IgD-negative memory B cell (primary cell): ENCODE data around the gene VIL1. TPM values are rescaled to one million over a fixed set of nuclear protein-coding genes. Genes with fewer than 3 reads are reported as not detected.

Experiments used
- H3K27ac Mint-ChIP-seq, 3 donors: one replicate each; pipeline ENCODE4 v1.8.0; 2020 to 2022; ENCODE audit warnings: mild to moderate bottlenecking in 3 of 3, mixed read lengths in 3 of 3, moderate library complexity in 1 of 3
- H3K27me3 Mint-ChIP-seq: one replicate; pipeline ENCODE4 v1.8.0; 2021; ENCODE audit warnings: mixed read lengths
- H3K36me3 Mint-ChIP-seq: one replicate; pipeline ENCODE4 v1.8.0; 2020; ENCODE audit warnings: mild to moderate bottlenecking, mixed read lengths
- H3K4me1 Mint-ChIP-seq, 3 donors: one replicate each; pipeline ENCODE4 v1.8.0; 2020 to 2022; ENCODE audit warnings: mixed read lengths in 3 of 3, mild to moderate bottlenecking in 1 of 3
- H3K4me3 Mint-ChIP-seq, 4 donors: one replicate each; pipeline ENCODE4 v1.8.0; 2020 to 2022; ENCODE audit warnings: mild to moderate bottlenecking in 4 of 4, mixed read lengths in 4 of 4, moderate library complexity in 3 of 4
- H3K9me3 Mint-ChIP-seq, 3 donors: one replicate each; pipeline ENCODE4 v1.8.0; 2020 to 2021; ENCODE audit warnings: mixed read lengths in 3 of 3, mild to moderate bottlenecking in 1 of 3
- polyA plus RNA-seq: library from polyadenylated mRNA; unstranded; fragments of 300-500 nt; fragmentation: Illumina TruSeq; gene quantifications from one replicate; pipeline ENCODE4 v1.2.3, GENCODE V29; 2021

The VIL1 gene
- polyA plus RNA-seq, 1 donor from 2014 or later: 0.28 TPM

DNA sequence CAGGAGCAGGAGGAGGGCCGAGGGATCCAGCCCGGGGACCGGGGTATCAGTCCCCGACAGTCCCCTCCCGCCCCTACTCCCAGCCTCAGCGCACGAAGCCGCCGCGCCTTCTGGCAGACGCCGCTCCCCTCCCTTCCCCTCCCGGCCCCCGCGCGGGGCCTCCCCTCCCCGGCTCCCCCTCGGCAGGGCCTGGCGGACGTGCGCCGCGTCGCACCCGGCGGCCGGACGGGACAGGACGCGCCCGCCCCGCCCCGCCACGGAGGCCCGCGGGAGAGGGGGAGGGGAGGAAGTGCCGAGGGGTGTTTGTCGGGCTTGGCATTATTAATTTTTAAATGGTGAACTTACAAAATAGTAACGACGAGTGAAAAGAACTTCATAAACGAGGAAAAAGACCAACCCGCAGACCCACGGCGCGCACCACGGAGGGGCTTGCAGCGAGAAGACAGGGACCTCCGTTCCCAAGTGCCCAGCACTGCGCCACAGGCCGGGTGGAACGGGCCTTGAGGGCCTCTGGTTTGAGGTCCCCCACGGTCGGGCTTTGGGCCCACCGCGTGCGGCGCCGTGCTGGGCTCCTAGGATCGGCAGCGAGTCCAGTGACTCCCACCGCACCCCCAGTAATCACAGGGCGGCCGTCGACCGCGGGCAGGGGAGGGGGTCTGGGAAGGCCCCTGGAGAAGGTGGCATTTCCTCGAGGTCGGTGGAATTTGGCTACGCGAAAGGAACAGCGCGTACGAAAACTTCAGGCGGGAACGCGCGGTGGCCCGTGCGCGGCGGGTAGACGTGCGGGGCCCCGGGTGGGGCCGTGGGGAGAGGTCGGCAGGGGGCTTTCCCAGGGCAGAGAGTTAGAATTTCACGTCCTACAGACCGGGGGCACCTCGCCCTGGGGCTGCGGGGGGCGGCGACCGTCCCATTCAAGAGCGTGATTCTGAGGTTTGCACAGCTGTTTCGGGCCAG is 20.2 kb upstream of the VIL1 start:
- Mint-ChIP-seq H3K9me3 (no peaks in the 10 kb centered on the region), H3K27ac (peak overlapping the region; percentile 96 to 100 (median 99)), H3K36me3 (no peaks in the 10 kb centered on the region), H3K4me3 (peak overlapping the region; percentile 94 to 100 (median 100)), H3K27me3 (no peaks in the 10 kb centered on the region), H3K4me1 (peaks cover 22 to 31% (median 26%) of the 10 kb centered on the region in 3 donors)

- Mint-ChIP-seq H3K9me3 (no peaks in the 10 kb centered on the region), H3K27ac (peak within 1 kb of the TSS; percentile 94 to 100 (median 95)), H3K36me3 (no peaks in the 10 kb centered on the region), H3K27me3 (no peaks in the 10 kb centered on the region), H3K4me1 (peaks cover 23 to 36% (median 33%) of the 10 kb centered on the region in 3 donors), H3K4me3 (peak within 1 kb of the TSS; percentile 92 to 100 (median 96))
Observed at GRCh38 chr2:218399391-218400166, 19.3 kb upstream of the VIL1 start, which contains the start of gene CTDSP1. CTDSP1 (plus strand) TSS chr2:218399868; CDS start chr2:218400091, 223 bp downstream.

DNA sequence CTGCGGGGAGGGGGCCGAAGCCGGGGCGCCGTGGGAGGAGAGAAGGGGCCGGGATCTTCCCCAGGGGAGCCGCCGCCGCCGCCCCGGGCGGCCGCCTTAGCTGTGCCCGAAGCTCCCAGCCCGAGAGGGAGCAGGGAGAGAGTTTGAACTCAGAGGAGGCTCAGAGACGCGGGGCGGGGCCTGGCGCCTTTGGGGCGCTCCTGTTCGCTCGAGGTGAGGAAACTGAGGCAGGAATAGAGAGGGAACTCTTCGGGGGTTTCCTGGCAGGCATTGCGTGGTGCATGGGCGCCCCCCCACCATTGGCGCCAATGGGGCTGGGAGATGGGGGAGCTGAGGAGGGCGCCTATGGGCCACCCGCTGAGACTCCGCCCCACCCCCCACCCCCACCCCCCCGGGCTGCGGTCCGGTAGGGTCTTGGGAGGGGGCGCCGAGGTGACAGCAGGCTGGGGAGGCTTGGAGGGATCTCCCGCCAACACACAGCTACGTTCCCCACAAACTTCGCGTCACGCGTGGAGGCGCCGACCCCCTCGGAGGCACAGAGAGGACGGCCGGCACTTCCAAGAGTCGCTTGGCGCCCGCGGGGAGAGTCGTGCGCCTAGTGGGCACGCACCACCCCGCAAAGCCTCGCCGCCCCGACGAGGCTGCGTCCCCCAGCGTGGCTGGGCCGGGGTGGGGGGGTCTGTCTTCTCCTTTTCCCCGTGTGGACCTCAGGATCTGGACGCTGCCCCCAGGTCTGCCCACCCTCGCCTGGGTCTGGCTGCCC is 18.6 kb upstream of the VIL1 start:
- H3K27ac Mint-ChIP-seq: peak overlapping the region; percentile 83 to 100 (median 95)
- no peaks in the 10 kb centered on the region for H3K9me3 Mint-ChIP-seq
- no peaks in the 10 kb centered on the region for H3K36me3 Mint-ChIP-seq
- peaks cover 20 to 36% (median 33%) of the 10 kb centered on the region in 3 donors for H3K4me1 Mint-ChIP-seq
- peak overlapping the region; percentile 92 to 100 (median 96) for H3K4me3 Mint-ChIP-seq
- no peaks in the 10 kb centered on the region for H3K27me3 Mint-ChIP-seq

DNA sequence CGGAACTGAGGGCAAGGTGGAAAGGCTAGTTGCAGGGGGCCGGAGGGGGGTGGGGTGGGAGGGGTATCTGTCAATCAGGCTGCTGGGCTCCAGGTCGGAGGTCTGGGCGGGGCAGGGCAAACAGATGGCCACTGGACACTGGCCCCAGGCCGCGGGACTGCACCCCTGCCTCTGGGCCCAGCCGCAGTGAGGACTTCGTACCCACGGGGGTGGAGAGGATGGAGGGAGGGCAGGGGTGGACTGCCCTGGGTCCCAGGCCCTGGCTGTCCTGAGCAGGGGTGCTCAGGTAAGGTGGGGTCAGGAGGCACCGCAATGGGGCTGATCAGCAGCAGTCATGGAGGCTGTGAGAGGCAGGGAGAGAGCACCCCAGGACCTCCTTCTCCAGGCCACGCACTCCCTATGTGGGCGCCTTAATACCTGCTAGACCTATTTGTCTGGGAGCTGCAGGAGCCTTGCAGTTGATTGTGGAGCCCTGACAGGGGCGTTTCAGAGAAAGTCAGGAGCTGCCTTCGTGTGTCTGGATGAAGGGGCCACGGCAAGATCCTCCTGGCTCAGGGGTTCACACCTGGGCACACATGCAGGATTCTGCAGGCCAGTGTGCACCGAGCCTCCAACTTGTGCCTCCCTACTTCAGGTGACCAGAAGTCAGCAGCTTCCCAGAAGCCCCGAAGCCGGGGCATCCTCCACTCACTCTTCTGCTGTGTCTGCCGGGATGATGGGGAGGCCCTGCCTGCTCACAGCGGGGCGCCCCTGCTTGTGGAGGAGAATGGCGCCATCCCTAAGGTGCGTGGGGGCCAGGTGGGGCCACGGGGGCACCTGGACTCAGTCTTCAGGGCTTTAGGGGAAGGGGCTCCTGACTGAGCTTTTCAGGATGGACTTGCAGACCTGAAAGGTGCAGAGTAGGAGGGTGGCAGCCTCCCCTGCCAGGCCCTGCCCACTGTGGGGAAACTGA is 17.7 kb upstream of the VIL1 start:
- Mint-ChIP-seq H3K27me3 (no peaks in the 10 kb centered on the region), H3K27ac (peak overlapping the region; percentile 57 to 100 (median 73)), H3K9me3 (no peaks in the 10 kb centered on the region), H3K36me3 (no peaks in the 10 kb centered on the region), H3K4me1 (peaks cover 21 to 36% (median 32%) of the 10 kb centered on the region in 3 donors), H3K4me3 (peak overlapping the region; percentile 81 to 95 (median 88))

DNA sequence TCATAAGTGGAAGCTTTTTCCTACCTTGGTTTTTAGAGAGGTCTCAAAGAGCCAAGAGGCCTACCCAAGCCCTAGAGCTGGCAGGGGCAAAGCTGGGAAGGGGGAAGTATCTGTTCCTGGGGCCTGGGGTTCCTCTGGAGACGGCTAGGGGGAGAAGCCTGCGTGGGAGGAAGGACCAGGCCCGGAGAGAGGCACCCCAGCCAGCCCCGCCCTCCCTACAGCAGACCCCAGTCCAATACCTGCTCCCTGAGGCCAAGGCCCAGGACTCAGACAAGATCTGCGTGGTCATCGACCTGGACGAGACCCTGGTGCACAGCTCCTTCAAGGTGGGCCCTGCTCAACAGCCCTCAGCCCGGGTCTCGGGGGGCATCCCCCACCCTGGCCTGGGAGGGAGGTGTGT is 17.0 kb upstream of the VIL1 start:
- Mint-ChIP-seq H3K9me3 (no peaks in the 10 kb centered on the region), H3K27ac (peak overlapping the region in 2 of 3 donors; percentile 73 to 100), H3K4me3 (peak overlapping the region; percentile 81 to 95 (median 88)), H3K4me1 (peaks cover 19 to 34% (median 25%) of the 10 kb centered on the region in 3 donors), H3K36me3 (no peaks in the 10 kb centered on the region), H3K27me3 (no peaks in the 10 kb centered on the region)

GRCh38 chr2:218402491-218402901 is 16.4 kb upstream of the VIL1 start:
- Mint-ChIP-seq H3K27ac (peak overlapping the region in 2 of 3 donors; percentile 63 to 68), H3K4me3 (peak overlapping the region in 2 of 4 donors; percentile 54 to 83), H3K9me3 (no peaks in the 10 kb centered on the region), H3K36me3 (no peaks in the 10 kb centered on the region), H3K4me1 (peaks cover 22 to 33% (median 24%) of the 10 kb centered on the region in 3 donors), H3K27me3 (no peaks in the 10 kb centered on the region)

- no peaks in the 10 kb centered on the region for H3K27me3 Mint-ChIP-seq
- H3K4me3 Mint-ChIP-seq: peak overlapping the region in 2 of 4 donors; percentile 75 to 79
- H3K27ac Mint-ChIP-seq: peak overlapping the region in 1 of 3 donors; percentile 92
- H3K4me1 Mint-ChIP-seq: peaks cover 19 to 31% (median 22%) of the 10 kb centered on the region in 3 donors
- H3K9me3 Mint-ChIP-seq: no peaks in the 10 kb centered on the region
- H3K36me3 Mint-ChIP-seq: no peaks in the 10 kb centered on the region
Observed at GRCh38 chr2:218402911-218403411, 16.0 kb upstream of the VIL1 start.

GRCh38 chr2:218403810-218404209 is 15.1 kb upstream of the VIL1 start:
- H3K27me3 Mint-ChIP-seq: no peaks in the 10 kb centered on the region
- H3K4me3 Mint-ChIP-seq: peak overlapping the region; percentile 9 to 79 (median 60)
- H3K27ac Mint-ChIP-seq: peak overlapping the region in 2 of 3 donors; percentile 53 to 92
- H3K36me3 Mint-ChIP-seq: no peaks in the 10 kb centered on the region
- no peaks in the 10 kb centered on the region for H3K9me3 Mint-ChIP-seq
- peaks cover 18 to 33% (median 22%) of the 10 kb centered on the region in 3 donors for H3K4me1 Mint-ChIP-seq

DNA sequence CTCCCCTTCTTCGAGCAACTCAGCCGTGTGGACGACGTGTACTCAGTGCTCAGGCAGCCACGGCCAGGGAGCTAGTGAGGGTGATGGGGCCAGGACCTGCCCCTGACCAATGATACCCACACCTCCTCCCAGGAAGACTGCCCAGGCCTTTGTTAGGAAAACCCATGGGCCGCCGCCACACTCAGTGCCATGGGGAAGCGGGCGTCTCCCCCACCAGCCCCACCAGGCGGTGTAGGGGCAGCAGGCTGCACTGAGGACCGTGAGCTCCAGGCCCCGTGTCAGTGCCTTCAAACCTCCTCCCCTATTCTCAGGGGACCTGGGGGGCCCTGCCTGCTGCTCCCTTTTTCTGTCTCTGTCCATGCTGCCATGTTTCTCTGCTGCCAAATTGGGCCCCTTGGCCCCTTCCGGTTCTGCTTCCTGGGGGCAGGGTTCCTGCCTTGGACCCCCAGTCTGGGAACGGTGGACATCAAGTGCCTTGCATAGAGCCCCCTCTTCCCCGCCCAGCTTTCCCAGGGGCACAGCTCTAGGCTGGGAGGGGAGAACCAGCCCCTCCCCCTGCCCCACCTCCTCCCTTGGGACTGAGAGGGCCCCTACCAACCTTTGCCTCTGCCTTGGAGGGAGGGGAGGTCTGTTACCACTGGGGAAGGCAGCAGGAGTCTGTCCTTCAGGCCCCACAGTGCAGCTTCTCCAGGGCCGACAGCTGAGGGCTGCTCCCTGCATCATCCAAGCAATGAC is 14.4 kb upstream of the VIL1 start:
- peak overlapping the region in 2 of 4 donors; percentile 55 to 79 for H3K4me3 Mint-ChIP-seq
- H3K27me3 Mint-ChIP-seq: no peaks in the 10 kb centered on the region
- H3K36me3 Mint-ChIP-seq: no peaks in the 10 kb centered on the region
- H3K4me1 Mint-ChIP-seq: peaks cover 18 to 33% (median 22%) of the 10 kb centered on the region in 3 donors
- H3K9me3 Mint-ChIP-seq: no peaks in the 10 kb centered on the region
- H3K27ac Mint-ChIP-seq: peak overlapping the region in 2 of 3 donors; percentile 92 to 94

- H3K4me1 Mint-ChIP-seq: peaks cover 18 to 33% (median 22%) of the 10 kb centered on the region in 3 donors
- H3K27me3 Mint-ChIP-seq: no peaks in the 10 kb centered on the region
- H3K36me3 Mint-ChIP-seq: no peaks in the 10 kb centered on the region
- peak overlapping the region; percentile 92 to 97 (median 93) for H3K27ac Mint-ChIP-seq
- H3K4me3 Mint-ChIP-seq: peak overlapping the region in 3 of 4 donors; percentile 79 to 93 (median 90)
- H3K9me3 Mint-ChIP-seq: no peaks in the 10 kb centered on the region
Observed at GRCh38 chr2:218405086-218405745, 13.7 kb upstream of the VIL1 start.

DNA sequence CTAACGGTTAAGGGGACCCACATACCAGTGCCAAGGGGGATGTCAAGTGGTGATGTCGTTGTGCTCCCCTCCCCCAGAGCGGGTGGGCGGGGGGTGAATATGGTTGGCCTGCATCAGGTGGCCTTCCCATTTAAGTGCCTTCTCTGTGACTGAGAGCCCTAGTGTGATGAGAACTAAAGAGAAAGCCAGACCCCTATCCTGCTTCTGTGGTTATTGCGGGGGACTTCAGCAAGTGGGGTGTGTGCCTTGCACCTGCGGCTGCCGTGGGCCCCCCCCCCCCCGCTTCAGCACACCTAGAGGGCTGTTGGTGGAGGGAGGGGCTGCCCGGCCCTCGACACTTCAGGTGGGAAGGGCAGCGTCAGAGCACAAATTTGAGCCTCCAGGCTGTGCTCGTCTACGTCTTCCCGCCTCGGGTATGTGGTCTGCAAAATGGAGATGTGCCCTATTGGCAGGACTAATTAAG is 13.1 kb upstream of the VIL1 start:
- Mint-ChIP-seq H3K4me1 (peaks cover 18 to 33% (median 22%) of the 10 kb centered on the region in 3 donors), H3K27ac (peak overlapping the region; percentile 92 to 97 (median 93)), H3K27me3 (no peaks in the 10 kb centered on the region), H3K36me3 (no peaks in the 10 kb centered on the region), H3K9me3 (no peaks in the 10 kb centered on the region), H3K4me3 (peak overlapping the region; percentile 78 to 93 (median 84))
